C4-2B (cell line): Measurements from ENCODE around the gene AQP12A.

Source experiments
- ZFX ChIP-seq: fragments of 450-650 bp; IDR thresholded peaks from 2 replicates; pipeline ENCODE4 v1.6.1; 2017
- TF ChIP-seq, protein P1 (sequence below): fragments of 450-650 bp; conservative IDR thresholded peaks from 2 replicates; pipeline ENCODE4 v1.5.1; 2017; ENCODE audit warnings: mild to moderate bottlenecking

DNA sequence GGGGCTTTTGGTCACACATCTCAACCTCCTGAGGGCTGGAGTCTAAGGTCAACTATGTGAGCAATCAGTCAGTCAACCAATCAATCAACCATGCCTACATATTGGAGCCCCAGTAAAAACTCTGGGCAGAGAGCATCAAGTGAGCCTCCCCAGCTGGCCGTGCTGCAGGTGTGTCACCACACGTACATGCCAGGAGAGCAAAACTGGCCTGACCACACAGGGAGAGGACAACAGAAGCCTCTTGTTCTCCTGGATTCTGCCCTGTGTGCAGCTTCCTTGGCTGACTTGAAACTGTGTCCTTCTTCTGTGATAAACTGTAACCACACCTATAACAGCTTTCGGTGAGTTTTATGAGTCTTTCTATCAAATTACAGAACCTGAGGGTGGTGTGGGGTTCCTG is 40.5 kb upstream of the AQP12A start:
- TF ChIP-seq, protein P1, sequence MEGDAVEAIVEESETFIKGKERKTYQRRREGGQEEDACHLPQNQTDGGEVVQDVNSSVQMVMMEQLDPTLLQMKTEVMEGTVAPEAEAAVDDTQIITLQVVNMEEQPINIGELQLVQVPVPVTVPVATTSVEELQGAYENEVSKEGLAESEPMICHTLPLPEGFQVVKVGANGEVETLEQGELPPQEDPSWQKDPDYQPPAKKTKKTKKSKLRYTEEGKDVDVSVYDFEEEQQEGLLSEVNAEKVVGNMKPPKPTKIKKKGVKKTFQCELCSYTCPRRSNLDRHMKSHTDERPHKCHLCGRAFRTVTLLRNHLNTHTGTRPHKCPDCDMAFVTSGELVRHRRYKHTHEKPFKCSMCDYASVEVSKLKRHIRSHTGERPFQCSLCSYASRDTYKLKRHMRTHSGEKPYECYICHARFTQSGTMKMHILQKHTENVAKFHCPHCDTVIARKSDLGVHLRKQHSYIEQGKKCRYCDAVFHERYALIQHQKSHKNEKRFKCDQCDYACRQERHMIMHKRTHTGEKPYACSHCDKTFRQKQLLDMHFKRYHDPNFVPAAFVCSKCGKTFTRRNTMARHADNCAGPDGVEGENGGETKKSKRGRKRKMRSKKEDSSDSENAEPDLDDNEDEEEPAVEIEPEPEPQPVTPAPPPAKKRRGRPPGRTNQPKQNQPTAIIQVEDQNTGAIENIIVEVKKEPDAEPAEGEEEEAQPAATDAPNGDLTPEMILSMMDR = no peak
- TF ChIP-seq ZFX = no peak
